Caco-2 (cell line): Measurements from ENCODE around the gene DOCK2. TPM values are rescaled to one million over a fixed set of nuclear protein-coding genes. Genes with fewer than 3 reads are reported as not detected.

Experiments
- BruUV-seq: library from RNA; stranded (reverse); fragments of 400-500 nt; replicated peaks from 2 replicates; lab custom pipeline; 2021; lab: Mats Ljungman, UMichigan
- CTCF ChIA-PET: fragments of 300-600 bp; sonication (Branson Sonifier 250); formaldehyde crosslinking; loops from one replicate; lab custom pipeline; 2022; ENCODE audit warnings: antibody characterized with exemption; lab: Charles Lee
- POLR2A ChIA-PET: fragments of 300-600 bp; sonication (Branson Sonifier 250); formaldehyde crosslinking; loops from one replicate; lab custom pipeline; 2022; ENCODE audit warnings: antibody characterized with exemption; lab: Charles Lee
- DNase-seq, 2 experiments: peaks; one replicate each; pipeline versions ENCODE4 v3.0.0 to v3.0.0-alpha.2; 2020 to 2022
- H3K27me3 ChIP-seq: replicated peaks from 2 replicates; pipeline ENCODE4 v1.6.0; 2011; ENCODE audit warnings: low read length; ENCODE audit not compliant: control insufficient read depth, insufficient read depth
- H3K36me3 ChIP-seq: 2 replicates; pipeline ENCODE4 v1.5.1; 2011; ENCODE audit warnings: low read length; ENCODE audit not compliant: control insufficient read depth, insufficient read depth
- H3K4me1 ChIP-seq: fragments of 250-450 bp; sonication (Bioruptor Pico); 2 replicates; pipeline ENCODE4 v1.5.1; 2020; ENCODE audit warnings: mild to moderate bottlenecking
- H3K4me3 ChIP-seq: 2 replicates; pipeline ENCODE4 v1.5.1; 2011; ENCODE audit warnings: low read depth, mild to moderate bottlenecking, control low read depth, low read length
- H3K9me3 ChIP-seq: fragments of 250-450 bp; sonication (Bioruptor Pico); 2 replicates; pipeline ENCODE4 v1.5.1; 2020; ENCODE audit warnings: mild to moderate bottlenecking, moderate library complexity
- H3K27ac Mint-ChIP-seq: one replicate; pipeline ENCODE4 v1.8.0; 2022; ENCODE audit warnings: mixed read lengths; ENCODE audit not compliant: unreplicated experiment
- H3K27me3 Mint-ChIP-seq: one replicate; pipeline ENCODE4 v1.8.0; 2022; ENCODE audit warnings: mixed read lengths; ENCODE audit not compliant: insufficient read depth, unreplicated experiment
- H3K36me3 Mint-ChIP-seq: one replicate; pipeline ENCODE4 v1.8.0; 2022; ENCODE audit warnings: mild to moderate bottlenecking, mixed read lengths; ENCODE audit not compliant: insufficient read depth, unreplicated experiment
- H3K4me1 Mint-ChIP-seq: one replicate; pipeline ENCODE4 v1.8.0; 2022; ENCODE audit warnings: low read depth, mixed read lengths; ENCODE audit not compliant: unreplicated experiment
- H3K4me3 Mint-ChIP-seq: one replicate; pipeline ENCODE4 v1.8.0; 2022; ENCODE audit warnings: mild to moderate bottlenecking, moderate library complexity, mixed read lengths; ENCODE audit not compliant: unreplicated experiment
- H3K9me3 Mint-ChIP-seq: one replicate; pipeline ENCODE4 v1.8.0; 2022; ENCODE audit warnings: mixed read lengths; ENCODE audit not compliant: unreplicated experiment
- CTCF ChIP-seq, 2 experiments: fragments of 200-600 bp in 1 of 2; IDR thresholded peaks; 1 replicate in 1 of 2; 2 replicates in 1 of 2; pipeline versions ENCODE4 v1.5.1 to v1.8.0; 2011 to 2022; ENCODE audit warnings: antibody characterized with exemption in 1 of 2, control low read depth in 1 of 2, inconsistent platforms in 1 of 2, low read depth in 1 of 2, low read length in 1 of 2, mild to moderate bottlenecking in 1 of 2, moderate library complexity in 1 of 2; ENCODE audit not compliant: insufficient read depth in 1 of 2, severe bottlenecking in 1 of 2, unreplicated experiment in 1 of 2
- intact Hi-C: fragments of 100-400 bp; cut with micrococcal nuclease; formaldehyde crosslinking; loops from one replicate; pipeline ENCODE4 v1.10.0; 2022; ENCODE audit not compliant: unreplicated experiment
- total RNA-seq: library from RNA; stranded (reverse); gene quantifications from 2 replicates; pipeline ENCODE4 v1.2.3, GENCODE V29; 2022

DOCK2 gene
- total RNA-seq, 1 experiment from 2014 or later = 0.09 TPM

- POLR2A ChIA-PET = no interaction called here
- peaks cover 20% of the 10 kb centered on the region for H3K4me1 ChIP-seq
- H3K27ac Mint-ChIP-seq = no peak overlapping the region
- CTCF ChIA-PET = no interaction called here
- no peaks in the 10 kb centered on the region for H3K9me3 Mint-ChIP-seq
- intact Hi-C loops = no loop called here
- no peaks in the 10 kb centered on the region for H3K9me3 ChIP-seq
- peaks cover 7% of the 10 kb centered on the region for H3K27me3 Mint-ChIP-seq
- no peaks in the 10 kb centered on the region for H3K36me3 Mint-ChIP-seq
- peaks cover 6% of the 10 kb centered on the region for H3K4me1 Mint-ChIP-seq
- DNase-seq = no peak
- TF ChIP-seq CTCF (IDR thresholded peaks at IDR 0.05; ENCODE audit: insufficient read depth in 1 of 2, low read depth in 1 of 2, low read length in 1 of 2, severe bottlenecking in 1 of 2, unreplicated experiment in 1 of 2) = no peak
- no peak overlapping the region for H3K4me3 ChIP-seq
- no TSS peak for BruUV-seq
- no peak overlapping the region for H3K4me3 Mint-ChIP-seq
- no peaks in the 10 kb centered on the region for H3K27me3 ChIP-seq
- no peaks in the 10 kb centered on the region for H3K36me3 ChIP-seq
Observed at GRCh38 chr5:169973056-169973455, 336.0 kb downstream of the DOCK2 start.

- DNase-seq = no peak
- H3K4me3 ChIP-seq = no peak overlapping the region
- no peak for TF ChIP-seq CTCF (IDR thresholded peaks at IDR 0.05; ENCODE audit: insufficient read depth in 1 of 2, low read depth in 1 of 2, low read length in 1 of 2, severe bottlenecking in 1 of 2, unreplicated experiment in 1 of 2)
- Mint-ChIP-seq H3K36me3 (no peaks in the 10 kb centered on the region), H3K4me1 (peaks cover 6% of the 10 kb centered on the region), H3K4me3 (no peak overlapping the region), H3K27ac (no peak overlapping the region), H3K9me3 (no peaks in the 10 kb centered on the region), H3K27me3 (peaks cover 13% of the 10 kb centered on the region)
- H3K4me1 ChIP-seq = peaks cover 8% of the 10 kb centered on the region
- no peaks in the 10 kb centered on the region for H3K36me3 ChIP-seq
- CTCF ChIA-PET = no interaction called here
- BruUV-seq = no TSS peak
- POLR2A ChIA-PET = no interaction called here
- H3K27me3 ChIP-seq = no peaks in the 10 kb centered on the region
- intact Hi-C loops = no loop called here
- no peaks in the 10 kb centered on the region for H3K9me3 ChIP-seq
Observed at GRCh38 chr5:169974121-169974770, 337.2 kb downstream of the DOCK2 start.

- intact Hi-C loops = no loop called here
- Histone ChIP-seq H3K4me3 (no peak overlapping the region), H3K27me3 (no peaks in the 10 kb centered on the region), H3K4me1 (0 out of 2 replicates have a peak, but pooled peaks cover 4% of the 10 kb centered on the region), H3K9me3 (no peaks in the 10 kb centered on the region), H3K36me3 (no peaks in the 10 kb centered on the region)
- Mint-ChIP-seq H3K27ac (no peak overlapping the region), H3K27me3 (peaks cover 13% of the 10 kb centered on the region), H3K4me3 (no peak overlapping the region), H3K36me3 (no peaks in the 10 kb centered on the region), H3K4me1 (no peaks in the 10 kb centered on the region), H3K9me3 (no peaks in the 10 kb centered on the region)
- no peak for DNase-seq
- no peak for TF ChIP-seq CTCF (IDR thresholded peaks at IDR 0.05; ENCODE audit: insufficient read depth in 1 of 2, low read depth in 1 of 2, low read length in 1 of 2, severe bottlenecking in 1 of 2, unreplicated experiment in 1 of 2)
- ChIA-PET POLR2A (no interaction called here), CTCF (interaction anchor here (0.7 kb wide), 1 partner anchor 286 kb away, joined by 4 read pairs; no protein-coding TSS in a partner anchor)
- BruUV-seq = no TSS peak
Observed at GRCh38 chr5:169978714-169979113, 341.6 kb downstream of the DOCK2 start.
